HCT116 (cell line): ENCODE results near the gene RASGRF1.

ENCODE experiments used
- CEBPB ChIP-seq: IDR thresholded peaks from 2 replicates; pipeline ENCODE4 v1.6.1; 2012; ENCODE audit warnings: low read depth
- EGR1 ChIP-seq: IDR thresholded peaks from 2 replicates; pipeline ENCODE4 v1.6.1; 2012; ENCODE audit warnings: low read depth
- EZH2 ChIP-seq: fragments of 200-600 bp; sonication (generic); IDR thresholded peaks from 2 replicates; pipeline ENCODE4 v1.6.1; 2017; ENCODE audit warnings: antibody characterized with exemption, mixed run types
- EZH2phosphoT487 ChIP-seq: fragments of 200-600 bp; IDR thresholded peaks from 2 replicates; pipeline ENCODE4 v1.6.1; 2018; ENCODE audit warnings: antibody characterized with exemption, borderline replicate concordance
- POLR2A ChIP-seq: IDR thresholded peaks from 2 replicates; pipeline ENCODE4 v1.7.0; 2011; ENCODE audit warnings: borderline replicate concordance; ENCODE audit not compliant: insufficient read depth, insufficient read length; ENCODE audit errors: extremely low read depth
- POLR2AphosphoS5 ChIP-seq: IDR thresholded peaks from 2 replicates; pipeline ENCODE4 v1.6.1; 2011; ENCODE audit warnings: mild to moderate bottlenecking, low read depth, low read length, moderate library complexity
- RAD21 ChIP-seq: IDR thresholded peaks from 2 replicates; pipeline ENCODE4 v1.6.1; 2012; ENCODE audit warnings: low read depth, mild to moderate bottlenecking
- SIN3A ChIP-seq: IDR thresholded peaks from 2 replicates; pipeline ENCODE4 v1.6.1; 2012; ENCODE audit warnings: low read depth
- SP1 ChIP-seq: IDR thresholded peaks from 2 replicates; pipeline ENCODE4 v1.6.1; 2012; ENCODE audit warnings: low read depth
- ZNF274 ChIP-seq: fragments of 200-500 bp; sonication (Bioruptor generic); IDR thresholded peaks from 2 replicates; pipeline ENCODE4 v1.6.1; 2014; ENCODE audit warnings: mild to moderate bottlenecking, low read depth, low read length, inconsistent platforms
- TF ChIP-seq, protein P1 (sequence below), 3 experiments: fragments of 200-600 bp in 1 of 3; sonication (generic) in 1 of 3; IDR thresholded peaks in 2 of 3; conservative IDR thresholded peaks in 1 of 3; 2 replicates each; pipeline ENCODE4 v1.5.1; 2012 to 2017; ENCODE audit warnings: low read depth in 2 of 3, low read length in 2 of 3, antibody characterized with exemption in 1 of 3, borderline replicate concordance in 1 of 3, control low read depth in 1 of 3, mild to moderate bottlenecking in 1 of 3, mixed read lengths in 1 of 3, mixed run types in 1 of 3, moderate library complexity in 1 of 3; ENCODE audit not compliant: insufficient read depth in 1 of 3
- TF ChIP-seq, protein P2 (sequence below): IDR thresholded peaks from 2 replicates; pipeline ENCODE4 v1.6.1; 2012
- TF ChIP-seq, protein P3 (sequence below): IDR thresholded peaks from 2 replicates; pipeline ENCODE4 v1.6.1; 2012; ENCODE audit warnings: low read depth

DNA sequence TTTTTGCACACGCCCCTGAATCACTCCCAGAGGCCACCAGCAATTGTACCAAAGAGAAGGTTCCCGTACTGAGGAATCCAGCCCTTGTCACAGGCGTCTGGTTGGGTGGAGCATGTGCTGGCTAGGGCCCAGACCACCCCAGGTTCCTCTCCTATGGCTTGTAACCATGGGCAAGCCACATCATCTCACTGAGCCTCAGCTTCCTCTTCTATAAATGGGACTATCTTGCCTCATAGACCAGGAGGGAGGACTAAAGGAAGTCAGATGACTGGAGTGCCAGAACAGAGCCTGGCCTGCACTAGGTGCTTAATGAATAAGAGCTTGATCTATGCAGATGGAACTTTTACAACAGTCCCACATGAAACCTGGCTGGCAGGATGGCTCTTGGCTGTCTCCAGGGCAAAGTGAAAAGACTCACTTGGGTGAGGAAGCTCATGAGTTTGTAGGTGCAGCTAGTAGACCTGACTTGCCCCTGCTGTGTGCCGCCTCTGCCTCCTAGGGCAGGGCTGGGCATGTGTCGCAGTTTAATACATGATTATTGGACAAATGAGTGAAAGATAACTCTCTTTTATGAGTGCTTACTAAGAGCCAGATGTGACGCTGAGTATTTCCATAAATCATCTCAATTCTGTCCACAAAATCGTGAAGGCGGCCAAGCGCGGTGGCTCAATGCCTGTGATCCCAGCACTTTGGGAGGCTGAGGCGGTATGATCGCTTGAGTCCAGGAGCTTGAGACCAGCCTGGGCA, 175.1 kb downstream of the RASGRF1 start:
- TF ChIP-seq EZH2 (no peak), POLR2A (no peak), EZH2phosphoT487 (no peak), RAD21 (no peak), EGR1 (no peak), CEBPB (no peak), SP1 (no peak), ZNF274 (no peak), SIN3A (no peak), POLR2AphosphoS5 (no peak)
- TF ChIP-seq, protein P1, sequence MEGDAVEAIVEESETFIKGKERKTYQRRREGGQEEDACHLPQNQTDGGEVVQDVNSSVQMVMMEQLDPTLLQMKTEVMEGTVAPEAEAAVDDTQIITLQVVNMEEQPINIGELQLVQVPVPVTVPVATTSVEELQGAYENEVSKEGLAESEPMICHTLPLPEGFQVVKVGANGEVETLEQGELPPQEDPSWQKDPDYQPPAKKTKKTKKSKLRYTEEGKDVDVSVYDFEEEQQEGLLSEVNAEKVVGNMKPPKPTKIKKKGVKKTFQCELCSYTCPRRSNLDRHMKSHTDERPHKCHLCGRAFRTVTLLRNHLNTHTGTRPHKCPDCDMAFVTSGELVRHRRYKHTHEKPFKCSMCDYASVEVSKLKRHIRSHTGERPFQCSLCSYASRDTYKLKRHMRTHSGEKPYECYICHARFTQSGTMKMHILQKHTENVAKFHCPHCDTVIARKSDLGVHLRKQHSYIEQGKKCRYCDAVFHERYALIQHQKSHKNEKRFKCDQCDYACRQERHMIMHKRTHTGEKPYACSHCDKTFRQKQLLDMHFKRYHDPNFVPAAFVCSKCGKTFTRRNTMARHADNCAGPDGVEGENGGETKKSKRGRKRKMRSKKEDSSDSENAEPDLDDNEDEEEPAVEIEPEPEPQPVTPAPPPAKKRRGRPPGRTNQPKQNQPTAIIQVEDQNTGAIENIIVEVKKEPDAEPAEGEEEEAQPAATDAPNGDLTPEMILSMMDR (IDR thresholded peaks at IDR 0.05 in 2 of 3, conservative IDR thresholded peaks at IDR 0.05 in 1 of 3; ENCODE audit: borderline replicate concordance in 1 of 3, insufficient read depth in 1 of 3, low read depth in 2 of 3, low read length in 2 of 3) = no peak
- TF ChIP-seq, protein P2, sequence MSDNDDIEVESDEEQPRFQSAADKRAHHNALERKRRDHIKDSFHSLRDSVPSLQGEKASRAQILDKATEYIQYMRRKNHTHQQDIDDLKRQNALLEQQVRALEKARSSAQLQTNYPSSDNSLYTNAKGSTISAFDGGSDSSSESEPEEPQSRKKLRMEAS = no peak
- TF ChIP-seq, protein P3, sequence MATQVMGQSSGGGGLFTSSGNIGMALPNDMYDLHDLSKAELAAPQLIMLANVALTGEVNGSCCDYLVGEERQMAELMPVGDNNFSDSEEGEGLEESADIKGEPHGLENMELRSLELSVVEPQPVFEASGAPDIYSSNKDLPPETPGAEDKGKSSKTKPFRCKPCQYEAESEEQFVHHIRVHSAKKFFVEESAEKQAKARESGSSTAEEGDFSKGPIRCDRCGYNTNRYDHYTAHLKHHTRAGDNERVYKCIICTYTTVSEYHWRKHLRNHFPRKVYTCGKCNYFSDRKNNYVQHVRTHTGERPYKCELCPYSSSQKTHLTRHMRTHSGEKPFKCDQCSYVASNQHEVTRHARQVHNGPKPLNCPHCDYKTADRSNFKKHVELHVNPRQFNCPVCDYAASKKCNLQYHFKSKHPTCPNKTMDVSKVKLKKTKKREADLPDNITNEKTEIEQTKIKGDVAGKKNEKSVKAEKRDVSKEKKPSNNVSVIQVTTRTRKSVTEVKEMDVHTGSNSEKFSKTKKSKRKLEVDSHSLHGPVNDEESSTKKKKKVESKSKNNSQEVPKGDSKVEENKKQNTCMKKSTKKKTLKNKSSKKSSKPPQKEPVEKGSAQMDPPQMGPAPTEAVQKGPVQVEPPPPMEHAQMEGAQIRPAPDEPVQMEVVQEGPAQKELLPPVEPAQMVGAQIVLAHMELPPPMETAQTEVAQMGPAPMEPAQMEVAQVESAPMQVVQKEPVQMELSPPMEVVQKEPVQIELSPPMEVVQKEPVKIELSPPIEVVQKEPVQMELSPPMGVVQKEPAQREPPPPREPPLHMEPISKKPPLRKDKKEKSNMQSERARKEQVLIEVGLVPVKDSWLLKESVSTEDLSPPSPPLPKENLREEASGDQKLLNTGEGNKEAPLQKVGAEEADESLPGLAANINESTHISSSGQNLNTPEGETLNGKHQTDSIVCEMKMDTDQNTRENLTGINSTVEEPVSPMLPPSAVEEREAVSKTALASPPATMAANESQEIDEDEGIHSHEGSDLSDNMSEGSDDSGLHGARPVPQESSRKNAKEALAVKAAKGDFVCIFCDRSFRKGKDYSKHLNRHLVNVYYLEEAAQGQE = no peak
